Trophoblast cell (in vitro differentiated cells and primary cell): Measurements from ENCODE around the gene B9D1.

Experiments used
- DNase-seq, 2 donors: peaks; one replicate each; pipeline ENCODE4 v3.0.0-alpha.2; 2016
- H2AFZ ChIP-seq: 2 replicates; pipeline ENCODE4 v1.6.1; 2013; ENCODE audit warnings: low read length, moderate library complexity, mild to moderate bottlenecking; ENCODE audit not compliant: insufficient read depth, poor library complexity
- H2AK5ac ChIP-seq: 2 replicates; pipeline ENCODE4 v1.6.1; 2013; ENCODE audit warnings: mild to moderate bottlenecking, low read length
- H2BK120ac ChIP-seq: 2 replicates; pipeline ENCODE4 v1.6.1; 2013; ENCODE audit warnings: low read length, mild to moderate bottlenecking, moderate library complexity; ENCODE audit not compliant: insufficient read depth, poor library complexity
- H2BK12ac ChIP-seq: 2 replicates; pipeline ENCODE4 v1.6.1; 2013; ENCODE audit warnings: mild to moderate bottlenecking, low read length, moderate library complexity
- H2BK5ac ChIP-seq: 2 replicates; pipeline ENCODE4 v1.6.1; 2013; ENCODE audit warnings: low read length, low read depth, moderate library complexity, mild to moderate bottlenecking; ENCODE audit not compliant: poor library complexity
- H3K14ac ChIP-seq: 2 replicates; pipeline ENCODE4 v1.6.1; 2013; ENCODE audit warnings: mild to moderate bottlenecking, low read length
- H3K18ac ChIP-seq: 2 replicates; pipeline ENCODE4 v1.6.1; 2013; ENCODE audit warnings: mild to moderate bottlenecking, low read length
- H3K23ac ChIP-seq: 2 replicates; pipeline ENCODE4 v1.6.1; 2013; ENCODE audit warnings: low read length
- H3K27ac ChIP-seq: 2 replicates; pipeline ENCODE4 v1.5.1; 2013; ENCODE audit warnings: low read depth, mild to moderate bottlenecking, inconsistent platforms, low read length, moderate library complexity
- H3K27me3 ChIP-seq: 2 replicates; pipeline ENCODE4 v1.6.1; 2013; ENCODE audit warnings: inconsistent platforms, mild to moderate bottlenecking, low read length, moderate library complexity; ENCODE audit not compliant: insufficient read depth
- H3K36me3 ChIP-seq, 2 experiments: 1 replicate in 1 of 2; 2 replicates in 1 of 2; pipeline ENCODE4 v1.6.1; 2013; ENCODE audit warnings: low read length in 2 of 2, mild to moderate bottlenecking in 2 of 2, moderate library complexity in 1 of 2; ENCODE audit not compliant: insufficient read depth in 2 of 2, control insufficient read depth in 1 of 2
- H3K4ac ChIP-seq: 2 replicates; pipeline ENCODE4 v1.6.1; 2013; ENCODE audit warnings: low read depth, mild to moderate bottlenecking, low read length, moderate library complexity
- H3K4me1 ChIP-seq, 2 experiments: 1 replicate in 1 of 2; 2 replicates in 1 of 2; pipeline ENCODE4 v1.6.1; 2013; ENCODE audit warnings: low read length in 2 of 2, mild to moderate bottlenecking in 2 of 2, moderate library complexity in 1 of 2; ENCODE audit not compliant: insufficient read depth in 2 of 2, control insufficient read depth in 1 of 2
- H3K4me2 ChIP-seq: 2 replicates; pipeline ENCODE4 v1.6.1; 2013; ENCODE audit warnings: inconsistent platforms, mild to moderate bottlenecking, low read length, moderate library complexity
- H3K4me3 ChIP-seq: 2 replicates; pipeline ENCODE4 v1.5.1; 2013; ENCODE audit warnings: mild to moderate bottlenecking, low read depth, low read length, inconsistent platforms
- H3K79me1 ChIP-seq: one replicate; pipeline ENCODE4 v1.6.1; 2013; ENCODE audit warnings: low read length
- H3K79me2 ChIP-seq: 2 replicates; pipeline ENCODE4 v1.6.1; 2013; ENCODE audit warnings: low read length, mild to moderate bottlenecking; ENCODE audit not compliant: control insufficient read depth, insufficient read depth, poor library complexity
- H3K9ac ChIP-seq: 2 replicates; pipeline ENCODE4 v1.6.1; 2013; ENCODE audit warnings: mild to moderate bottlenecking, low read length
- H3K9me3 ChIP-seq: 2 replicates; pipeline ENCODE4 v1.6.1; 2013; ENCODE audit warnings: low read depth, mild to moderate bottlenecking, control low read depth, inconsistent platforms, low read length; ENCODE audit not compliant: insufficient read depth
- H4K12ac ChIP-seq: 2 replicates; pipeline ENCODE4 v1.6.1; 2013; ENCODE audit warnings: low read depth, mild to moderate bottlenecking, low read length, moderate library complexity
- H4K8ac ChIP-seq: 2 replicates; pipeline ENCODE4 v1.6.1; 2013; ENCODE audit warnings: low read depth, mild to moderate bottlenecking, low read length, moderate library complexity
- H4K91ac ChIP-seq: one replicate; pipeline ENCODE4 v1.6.1; 2013; ENCODE audit warnings: low read depth, mild to moderate bottlenecking, low read length, moderate library complexity
- WGBS: extraction: QIAGEN DNeasy Blood & Tissue Kit; methylation state at CpG from one replicate; pipeline ENCODE4 v1.1.7; 2013; ENCODE audit warnings: missing lambda C conversion rate; ENCODE audit not compliant: insufficient read length, insufficient coverage; ENCODE audit errors: extremely low coverage; 5-methylcytosine and 5-hydroxymethylcytosine counted together

The B9D1 gene

DNA sequence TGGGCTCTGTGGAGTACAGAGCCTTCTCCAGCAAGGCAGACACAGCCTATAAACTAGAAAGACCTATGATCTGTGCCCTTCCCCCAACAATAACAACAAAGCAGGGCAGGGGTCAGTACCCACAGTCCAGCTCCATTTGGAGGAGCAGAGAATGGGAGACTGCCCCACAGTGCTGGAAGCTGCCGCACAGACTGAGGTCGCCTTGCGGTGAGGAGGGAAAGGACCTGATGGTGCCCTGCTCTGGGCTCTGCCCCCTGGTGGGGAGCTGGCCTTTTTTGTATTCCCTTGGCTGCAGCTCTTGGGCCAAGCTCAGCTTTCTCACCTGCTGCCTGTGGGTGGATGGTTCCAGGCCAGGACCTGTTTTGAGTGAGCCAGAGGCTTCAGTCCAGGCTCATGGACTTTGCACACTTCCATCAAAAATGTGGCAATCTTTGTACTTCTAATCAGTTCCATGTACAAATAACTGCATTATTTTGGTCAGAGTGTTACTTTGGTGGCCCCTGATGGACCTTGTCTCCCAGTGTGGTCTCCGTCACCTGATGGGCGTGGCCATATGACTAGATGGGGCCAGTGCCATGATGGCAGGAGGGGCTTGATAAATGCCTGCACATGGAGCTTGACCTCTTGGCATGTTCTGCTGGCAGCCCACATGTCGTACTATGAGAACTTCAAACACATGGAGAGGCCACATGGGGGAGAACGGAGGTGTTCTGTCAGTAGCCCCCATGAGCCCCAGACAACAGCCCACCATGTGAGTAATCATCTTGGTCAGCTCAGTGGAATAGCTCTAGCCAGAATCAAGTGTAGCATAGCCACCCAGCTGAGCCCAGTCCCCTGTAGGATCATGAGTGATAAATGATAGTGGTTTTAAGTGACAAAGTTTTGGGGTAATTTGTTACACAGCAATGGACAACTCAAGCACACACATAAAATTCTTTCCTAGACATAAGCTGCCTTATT lies 24.2 kb downstream of the B9D1 start:
- H3K79me1 ChIP-seq = peaks cover 6% of the 10 kb centered on the region
- peak; percentile 65 to 86 for DNase-seq
- peaks cover 14 to 16% of the 10 kb centered on the region in 2 experiments for H3K4me1 ChIP-seq
- no peak overlapping the region for H3K4me2 ChIP-seq
- H3K9me3 ChIP-seq = no peaks in the 10 kb centered on the region
- H3K27me3 ChIP-seq = no peaks in the 10 kb centered on the region
- H3K9ac ChIP-seq = no peak overlapping the region
- H3K4me3 ChIP-seq = no peak overlapping the region
- H2AFZ ChIP-seq = no peak overlapping the region
- no peak overlapping the region for H2BK12ac ChIP-seq
- H4K8ac ChIP-seq = no peak overlapping the region
- no peak overlapping the region for H4K12ac ChIP-seq
- H3K14ac ChIP-seq = no peak overlapping the region
- WGBS = no CpG with 5 or more reads among the region's 7 CpGs
- no peak overlapping the region for H3K18ac ChIP-seq
- no peak overlapping the region for H3K4ac ChIP-seq
- H2BK120ac ChIP-seq = no peak overlapping the region
- no peaks in the 10 kb centered on the region for H3K79me2 ChIP-seq
- H3K23ac ChIP-seq = no peak overlapping the region
- no peak overlapping the region for H2AK5ac ChIP-seq
- no peak overlapping the region for H3K27ac ChIP-seq
- H4K91ac ChIP-seq = no peak overlapping the region
- no peak overlapping the region for H2BK5ac ChIP-seq
- peaks cover 15 to 19% of the 10 kb centered on the region in 2 experiments for H3K36me3 ChIP-seq

DNA sequence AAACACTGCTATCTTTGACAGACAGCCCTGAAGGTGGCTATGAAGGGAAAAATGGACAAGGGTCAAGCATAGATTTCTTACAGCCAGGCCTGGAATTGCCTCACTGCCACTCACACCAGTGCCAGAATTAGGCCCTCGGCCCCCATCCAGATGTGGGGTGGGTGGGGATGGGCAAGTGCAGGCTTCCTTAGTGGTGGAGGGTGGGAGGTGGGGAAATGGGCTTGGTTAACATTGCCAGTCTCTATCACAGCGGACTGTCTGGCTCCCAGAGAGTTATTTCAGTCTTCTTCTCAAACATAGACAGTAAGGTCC lies 24.9 kb downstream of the B9D1 start:
- no peak overlapping the region for H3K4ac ChIP-seq
- no peak overlapping the region for H2BK12ac ChIP-seq
- no peak overlapping the region for H4K91ac ChIP-seq
- H3K9ac ChIP-seq = no peak overlapping the region
- no peak overlapping the region for H2AFZ ChIP-seq
- no peak overlapping the region for H2BK120ac ChIP-seq
- H3K4me1 ChIP-seq = peaks cover 14 to 16% of the 10 kb centered on the region in 2 experiments
- no peak overlapping the region for H3K27ac ChIP-seq
- no peak for DNase-seq
- peaks cover 20 to 26% of the 10 kb centered on the region in 2 experiments for H3K36me3 ChIP-seq
- H2BK5ac ChIP-seq = no peak overlapping the region
- no CpG with 5 or more reads among the region's 2 CpGs for WGBS
- H3K27me3 ChIP-seq = no peaks in the 10 kb centered on the region
- H3K4me2 ChIP-seq = no peak overlapping the region
- H3K9me3 ChIP-seq = no peaks in the 10 kb centered on the region
- no peak overlapping the region for H3K18ac ChIP-seq
- no peak overlapping the region for H3K14ac ChIP-seq
- no peak overlapping the region for H4K12ac ChIP-seq
- H3K23ac ChIP-seq = no peak overlapping the region
- H3K4me3 ChIP-seq = no peak overlapping the region
- H3K79me1 ChIP-seq = peaks cover 6% of the 10 kb centered on the region
- no peaks in the 10 kb centered on the region for H3K79me2 ChIP-seq
- H4K8ac ChIP-seq = no peak overlapping the region
- no peak overlapping the region for H2AK5ac ChIP-seq

DNA sequence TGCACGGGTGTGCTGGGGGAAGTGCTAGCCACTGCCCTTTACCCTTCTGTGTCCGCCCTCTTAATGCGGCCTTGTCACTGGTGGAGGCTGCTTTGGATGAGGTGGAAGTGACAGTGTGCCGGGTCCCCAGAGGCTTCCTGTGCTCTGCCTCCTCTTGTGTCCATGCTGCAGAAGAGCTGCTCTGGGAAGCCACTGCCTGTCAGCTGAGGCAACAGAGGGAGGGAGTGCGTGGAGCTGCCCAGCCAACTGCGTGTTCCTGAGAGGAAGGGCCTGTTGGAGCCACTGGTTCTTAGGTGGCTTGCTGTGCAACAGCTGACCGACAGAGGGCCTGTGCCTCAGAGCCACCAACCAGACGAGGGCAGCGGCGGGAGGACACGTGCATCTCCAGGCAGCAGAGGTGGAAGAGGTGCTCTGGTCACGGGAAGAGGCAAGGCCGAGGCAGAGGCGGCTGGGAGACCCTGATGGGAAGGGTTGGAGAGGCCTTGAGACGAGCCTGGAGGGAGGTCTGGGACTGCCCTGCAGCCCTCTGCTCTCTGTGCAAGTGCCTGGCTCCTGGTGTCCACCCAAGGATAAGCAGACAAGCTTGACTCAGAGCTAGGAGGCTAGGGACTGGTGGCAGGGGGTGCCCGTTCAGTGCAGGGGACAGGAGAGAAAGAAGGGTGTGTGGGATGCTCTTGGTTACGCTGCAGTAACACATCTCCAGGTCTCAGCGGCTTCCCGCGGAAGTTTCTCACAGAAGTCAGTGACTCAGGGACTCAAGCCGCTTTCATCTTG lies 25.4 kb downstream of the B9D1 start:
- no peak overlapping the region for H3K23ac ChIP-seq
- H2BK12ac ChIP-seq = no peak overlapping the region
- no peak overlapping the region for H2AK5ac ChIP-seq
- H3K27ac ChIP-seq = no peak overlapping the region
- H3K4ac ChIP-seq = no peak overlapping the region
- H3K18ac ChIP-seq = no peak overlapping the region
- H3K14ac ChIP-seq = no peak overlapping the region
- no peak overlapping the region for H3K4me3 ChIP-seq
- H4K8ac ChIP-seq = no peak overlapping the region
- H3K27me3 ChIP-seq = no peaks in the 10 kb centered on the region
- H3K9me3 ChIP-seq = no peaks in the 10 kb centered on the region
- H3K4me2 ChIP-seq = no peak overlapping the region
- no peak overlapping the region for H2BK5ac ChIP-seq
- DNase-seq = peak in 1 of 2 donors; percentile 67
- H2BK120ac ChIP-seq = no peak overlapping the region
- H3K79me1 ChIP-seq = peaks cover 3% of the 10 kb centered on the region
- H2AFZ ChIP-seq = no peak overlapping the region
- peaks cover 20 to 27% of the 10 kb centered on the region in 2 experiments for H3K36me3 ChIP-seq
- no peak overlapping the region for H4K12ac ChIP-seq
- H3K4me1 ChIP-seq = peaks cover 11 to 13% of the 10 kb centered on the region in 2 experiments
- H3K79me2 ChIP-seq = no peaks in the 10 kb centered on the region
- no peak overlapping the region for H3K9ac ChIP-seq
- WGBS = no CpG with 5 or more reads among the region's 21 CpGs
- no peak overlapping the region for H4K91ac ChIP-seq

- Histone ChIP-seq H3K79me1 (peaks cover 2% of the 10 kb centered on the region), H3K18ac (no peak overlapping the region), H2BK5ac (no peak overlapping the region), H4K12ac (no peak overlapping the region), H3K36me3 (peaks cover 26 to 33% of the 10 kb centered on the region in 2 experiments), H3K4me3 (no peak overlapping the region), H3K27ac (no peak overlapping the region), H3K9me3 (no peaks in the 10 kb centered on the region), H4K8ac (no peak overlapping the region), H4K91ac (no peak overlapping the region), H3K27me3 (no peaks in the 10 kb centered on the region), H3K4ac (no peak overlapping the region), H3K4me1 (peaks cover 6 to 10% of the 10 kb centered on the region in 2 experiments), H3K4me2 (no peak overlapping the region), H2BK120ac (no peak overlapping the region), H3K79me2 (no peaks in the 10 kb centered on the region), H2AK5ac (no peak overlapping the region), H2AFZ (no peak overlapping the region), H3K23ac (no peak overlapping the region), H3K9ac (no peak overlapping the region), H2BK12ac (no peak overlapping the region), H3K14ac (no peak overlapping the region)
- no CpG with 5 or more reads among the region's 18 CpGs for WGBS
- no peak for DNase-seq
Measured at GRCh38 chr17:19335951-19336631, 26.4 kb downstream of the B9D1 start.
